ENCODE measurements around the gene NTF3.
A peak's percentile ranks its signal among the peaks of the same experiment; 100 is the strongest.

The NTF3 gene

GRCh38 chr12:5433081-5433844 is 1.4 kb downstream of the NTF3 start:
- no peak for DNase-seq

DNA sequence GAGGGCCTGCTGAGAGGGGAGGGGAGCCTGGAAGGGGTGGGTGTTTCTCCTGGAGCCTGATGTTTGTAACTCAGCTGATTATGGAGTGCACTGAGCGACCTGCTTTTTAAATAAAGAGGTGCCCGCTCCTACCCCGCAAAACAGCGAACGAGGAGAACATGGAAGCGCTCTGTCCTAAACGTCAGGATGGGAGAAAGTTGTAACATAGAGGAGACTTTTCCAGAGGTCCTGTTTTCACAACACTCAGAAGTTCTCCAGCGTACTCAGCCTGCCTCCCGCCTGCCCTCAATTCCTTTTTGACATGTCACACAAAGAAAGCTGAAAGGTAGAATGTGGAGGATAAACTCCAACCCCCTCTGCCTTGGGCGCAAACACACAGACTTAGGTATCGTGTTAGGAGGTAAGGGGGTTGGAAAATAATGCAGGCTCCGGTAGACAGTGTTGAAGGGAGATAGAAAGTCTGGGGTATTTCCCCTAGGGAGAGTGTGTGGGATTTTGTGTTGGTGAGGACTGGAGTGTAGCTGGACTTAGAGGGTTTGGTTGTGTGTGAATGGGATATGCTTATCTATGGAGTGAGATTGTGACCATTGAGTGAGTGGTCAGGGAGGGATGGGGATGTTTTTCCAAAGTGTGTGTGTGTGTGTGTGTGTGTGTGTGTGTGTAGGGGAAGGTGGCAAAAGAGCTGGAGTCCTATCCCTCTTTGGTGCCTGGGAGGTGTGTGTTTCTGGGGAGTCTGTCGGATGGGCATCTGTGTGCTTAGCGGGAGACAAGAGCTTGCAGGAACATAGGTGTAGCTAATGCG is 2.1 kb downstream of the NTF3 start:
- no peak for DNase-seq

GRCh38 chr12:5434647-5435560 is 3.0 kb downstream of the NTF3 start:
- DNase-seq = no peak

- DNase-seq = no peak
Measured at GRCh38 chr12:5437182-5437583, 5.3 kb downstream of the NTF3 start.

DNA sequence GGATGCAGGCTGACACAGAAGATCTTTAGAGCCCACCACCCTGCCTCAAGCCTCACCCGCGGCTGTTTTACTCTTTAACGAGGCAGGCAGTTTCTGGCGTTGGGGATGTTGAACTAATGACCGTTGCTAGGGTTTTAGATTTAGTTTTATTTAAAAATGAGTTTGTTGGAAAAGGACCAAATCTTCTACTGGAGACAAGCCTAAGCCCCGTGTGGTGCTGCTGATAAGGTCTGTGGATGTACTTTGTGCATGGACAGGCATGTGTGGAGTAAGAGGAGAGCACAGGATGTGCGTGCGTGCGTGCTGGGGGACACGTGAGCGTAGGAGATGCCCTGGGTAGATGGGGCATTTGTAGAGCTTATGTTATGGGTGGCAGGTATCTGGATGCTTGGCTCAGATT is 5.7 kb downstream of the NTF3 start:
- no peak for DNase-seq

GRCh38 chr12:5438671-5439200 is 6.8 kb downstream of the NTF3 start:
- no peak for DNase-seq

DNA sequence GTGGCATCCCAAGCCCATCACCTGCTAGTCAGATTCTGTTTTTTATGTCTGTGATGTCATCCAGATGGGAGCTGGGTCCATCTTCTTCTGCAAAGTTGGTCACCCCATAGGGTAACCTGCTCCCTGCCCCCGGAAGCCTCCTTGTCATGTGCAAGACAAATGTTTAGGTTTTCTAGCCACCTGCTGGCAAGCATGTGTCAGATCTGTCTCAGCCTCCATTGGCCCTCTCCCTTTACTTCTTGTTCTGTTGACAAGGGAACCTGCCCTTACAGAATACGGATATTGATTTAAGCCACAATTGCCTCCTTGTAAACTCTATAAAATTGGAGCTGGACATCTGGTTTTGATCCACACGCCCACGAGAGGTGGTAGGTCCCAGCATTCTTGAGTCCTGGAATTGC is 7.5 kb downstream of the NTF3 start:
- DNase-seq = no peak

DNA sequence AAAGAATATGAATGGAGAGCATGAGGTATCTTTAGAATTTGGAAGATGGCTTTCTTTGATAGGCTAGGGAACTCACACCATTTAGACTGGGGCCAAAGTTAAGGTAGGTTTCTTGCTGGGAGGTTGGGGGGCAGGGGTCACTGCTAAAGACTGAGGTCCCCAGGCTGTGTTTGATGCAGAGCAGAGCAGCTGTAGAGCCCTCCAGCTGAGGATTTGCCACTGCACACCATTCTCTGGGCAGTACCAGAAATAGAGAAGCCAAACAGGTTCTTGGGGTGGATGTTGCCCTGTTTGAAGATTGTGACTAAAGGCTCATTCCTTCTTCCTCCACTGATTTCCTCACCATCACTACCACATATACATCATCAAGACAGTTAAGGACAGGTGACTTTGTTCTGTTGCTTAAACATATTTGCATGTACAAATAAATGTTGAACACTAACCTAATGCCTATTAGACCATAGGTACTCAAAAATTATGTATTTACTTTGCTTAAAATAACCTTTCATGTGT is 7.9 kb downstream of the NTF3 start:
- no peak for DNase-seq

DNA sequence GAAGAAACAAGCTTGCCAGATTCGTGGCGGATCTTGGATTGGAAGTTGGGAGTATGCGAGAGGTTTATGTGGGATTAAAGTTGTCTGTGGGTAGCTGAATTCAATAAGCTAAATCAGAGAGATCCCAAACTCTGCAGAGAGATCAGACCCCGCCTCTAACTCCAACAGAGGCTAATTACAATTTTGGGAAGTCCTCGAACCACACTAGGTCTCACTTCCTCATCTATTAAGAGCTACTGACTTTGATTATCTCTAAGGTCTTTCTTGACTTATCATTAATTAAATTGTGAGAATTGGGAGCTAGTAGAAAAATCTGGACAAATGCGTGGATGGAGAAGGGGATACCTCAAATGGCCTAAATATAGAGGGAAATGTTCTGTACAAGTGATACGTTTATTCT is 9.1 kb downstream of the NTF3 start:
- DNase-seq = no peak

DNA sequence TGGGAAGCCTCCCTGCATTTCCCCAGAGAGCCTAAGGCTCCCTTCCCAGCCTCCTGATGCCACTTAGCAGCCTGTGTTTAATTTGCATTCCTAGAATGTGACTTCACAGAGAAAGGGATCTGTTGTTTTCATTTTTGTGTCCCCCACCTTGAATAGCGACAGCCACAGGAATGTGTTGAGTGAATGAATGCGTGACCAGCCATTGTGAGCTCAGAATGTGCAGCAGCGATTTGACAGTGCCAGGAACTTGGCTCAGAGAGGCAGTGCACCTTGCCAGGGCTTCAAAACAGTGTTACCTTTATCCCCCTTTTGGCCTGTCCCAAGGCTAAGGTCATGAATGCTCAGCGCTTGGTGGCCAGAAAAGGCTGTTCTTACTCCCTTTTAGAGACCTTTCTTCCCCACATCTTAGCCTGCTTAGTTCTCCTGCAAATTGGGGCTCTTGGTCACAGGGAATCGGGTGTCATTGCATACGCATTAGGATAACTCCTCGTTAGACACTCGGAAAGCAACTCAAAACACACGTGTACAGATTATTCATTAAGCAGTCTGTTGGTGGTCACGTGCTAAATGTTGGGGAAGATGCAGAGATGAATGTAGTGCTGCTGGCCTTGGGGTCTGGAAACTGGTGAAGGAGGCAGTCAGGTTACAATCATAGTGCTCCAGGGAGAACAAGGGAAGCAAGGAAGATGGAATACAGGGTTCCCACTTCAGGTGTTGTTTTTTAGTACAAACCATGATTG is 9.8 kb downstream of the NTF3 start:
- no peak for DNase-seq

DNA sequence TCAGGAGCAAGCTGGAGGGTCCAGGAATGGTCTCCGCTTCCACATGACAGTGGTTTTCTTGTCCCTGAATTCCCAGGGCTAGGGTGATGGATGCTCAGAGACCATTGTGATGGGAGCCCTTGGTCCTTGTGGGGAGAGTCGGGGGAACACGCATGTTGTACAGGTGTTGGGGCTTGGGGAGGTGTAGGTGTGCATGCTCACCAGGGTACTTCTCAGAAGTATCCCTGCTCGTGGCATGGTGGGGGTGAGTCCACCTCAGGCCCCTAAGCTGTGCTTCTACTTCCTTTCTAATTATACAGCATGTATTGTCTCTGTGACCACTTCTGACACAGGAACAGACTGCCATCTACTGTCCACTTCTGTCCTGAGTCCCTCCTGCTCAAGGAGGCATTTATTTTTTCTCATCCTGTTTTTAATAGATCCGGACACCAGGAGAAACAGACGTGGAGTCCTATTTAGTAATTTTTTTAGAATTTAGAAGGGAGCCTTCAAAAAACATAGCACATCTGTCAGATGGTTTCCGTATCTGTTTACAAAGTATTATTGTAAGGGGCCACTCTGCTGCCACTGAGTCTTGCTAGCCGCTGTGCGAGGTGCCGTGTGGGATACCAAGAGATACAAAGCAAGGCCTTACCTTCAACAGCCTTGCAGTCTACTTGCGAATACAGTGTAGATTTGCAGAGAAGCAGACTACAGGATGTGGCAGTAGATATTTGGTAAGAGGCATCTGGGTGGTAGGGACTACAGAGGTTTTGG is 10.5 kb downstream of the NTF3 start:
- peak; percentile 49 for DNase-seq

GRCh38 chr12:5444520-5444919 is 12.6 kb downstream of the NTF3 start:
- no peak for DNase-seq

- no peak for DNase-seq
Measured at GRCh38 chr12:5447320-5447719, 15.4 kb downstream of the NTF3 start.

DNA sequence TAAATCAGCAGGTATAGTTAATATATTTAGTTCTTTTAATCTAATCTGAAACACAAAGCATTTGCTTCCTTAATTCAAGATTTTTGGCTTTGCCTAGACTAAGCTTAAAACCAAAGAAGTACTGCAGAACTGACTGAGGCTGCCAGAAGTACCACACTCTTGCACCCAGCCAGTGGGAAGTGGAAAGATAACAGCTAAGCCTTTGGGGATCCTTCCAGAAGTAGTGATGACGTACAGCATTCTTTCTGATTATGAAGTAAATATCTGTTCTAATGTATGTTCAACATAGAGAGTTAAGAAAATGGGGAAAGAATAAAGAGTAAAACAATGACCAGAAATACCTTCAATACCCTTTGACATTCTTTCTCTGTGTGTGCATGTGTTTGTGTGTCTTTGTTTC is 19.3 kb downstream of the NTF3 start:
- DNase-seq = no peak

- DNase-seq = no peak
Measured at GRCh38 chr12:5452569-5452968, 20.7 kb downstream of the NTF3 start.

- no peak for DNase-seq
Measured at GRCh38 chr12:5453466-5453865, 21.6 kb downstream of the NTF3 start.

- no peak for DNase-seq
Measured at GRCh38 chr12:5455045-5455444, 23.1 kb downstream of the NTF3 start.

GRCh38 chr12:5456030-5456429 is 24.1 kb downstream of the NTF3 start:
- no peak for DNase-seq

DNA sequence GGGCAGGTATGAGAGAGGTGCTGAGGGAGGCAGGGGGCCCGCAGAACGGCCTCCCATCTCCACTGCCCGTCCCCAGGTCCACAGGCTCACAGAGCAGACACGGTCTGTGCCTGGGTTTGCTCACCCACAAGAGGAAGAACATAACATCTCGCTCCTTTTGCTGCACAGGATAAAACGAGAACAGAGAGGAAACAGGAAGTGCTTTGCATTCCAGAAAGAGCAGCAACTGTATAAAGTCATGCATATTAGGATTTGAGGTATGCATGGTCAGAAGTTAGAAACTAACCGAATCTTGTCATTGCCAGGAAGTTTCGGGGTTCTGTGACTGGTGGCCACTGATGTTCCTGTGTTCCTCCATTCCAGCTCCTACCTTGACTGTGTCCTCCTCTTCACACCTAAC is 25.0 kb downstream of the NTF3 start:
- peak; percentile 1 for DNase-seq

DNA sequence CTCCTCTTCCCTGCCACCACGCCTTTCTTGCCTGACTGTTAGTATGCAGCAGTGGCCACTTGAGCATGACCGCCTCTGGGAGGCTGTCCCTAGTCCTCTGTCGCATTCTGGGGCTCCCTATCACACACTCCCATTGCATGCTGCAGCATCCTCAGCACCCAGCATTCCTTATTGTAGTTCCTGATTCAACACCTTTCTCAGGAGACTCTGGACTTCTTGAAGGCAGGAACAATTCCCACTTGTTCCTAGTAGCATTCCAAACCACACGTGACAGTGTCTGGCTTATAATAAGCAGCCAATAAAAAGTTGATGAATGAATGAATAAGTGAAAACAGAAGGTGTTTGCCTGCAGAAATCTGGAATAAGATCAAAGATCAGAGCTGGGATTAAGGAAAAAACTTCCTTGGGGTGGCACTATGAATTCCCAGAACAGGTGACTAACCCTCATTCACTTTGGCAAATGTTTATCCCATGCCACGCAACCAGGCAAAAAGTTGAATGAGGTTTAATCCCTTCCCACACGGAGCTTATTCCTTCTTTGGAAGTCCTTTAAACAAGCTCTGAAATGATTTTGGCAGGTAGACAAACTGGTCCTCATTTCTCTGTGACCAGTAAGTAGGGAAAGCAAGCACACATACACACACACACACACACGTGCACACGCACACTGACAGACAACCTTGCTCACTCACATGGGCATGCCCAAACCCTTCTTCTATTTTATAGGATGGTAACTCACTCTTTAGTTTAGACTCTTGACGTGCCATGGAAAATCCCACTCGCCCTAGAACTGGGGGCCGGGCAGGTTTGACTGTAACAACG is 26.5 kb downstream of the NTF3 start:
- DNase-seq = no peak

All from OCI-M1 (cell line).